ENCODE data around the gene LY6G6C. TPM values are rescaled to one million over a fixed set of nuclear protein-coding genes. Genes with fewer than 3 reads are reported as not detected.
"Not testable (repeated sequence)": the region's sequence is repeated elsewhere in the genome, so short reads cannot be mapped to it uniquely, and the experiment has no call there.

The LY6G6C gene
- total RNA-seq, 1 donor: not detected

DNA sequence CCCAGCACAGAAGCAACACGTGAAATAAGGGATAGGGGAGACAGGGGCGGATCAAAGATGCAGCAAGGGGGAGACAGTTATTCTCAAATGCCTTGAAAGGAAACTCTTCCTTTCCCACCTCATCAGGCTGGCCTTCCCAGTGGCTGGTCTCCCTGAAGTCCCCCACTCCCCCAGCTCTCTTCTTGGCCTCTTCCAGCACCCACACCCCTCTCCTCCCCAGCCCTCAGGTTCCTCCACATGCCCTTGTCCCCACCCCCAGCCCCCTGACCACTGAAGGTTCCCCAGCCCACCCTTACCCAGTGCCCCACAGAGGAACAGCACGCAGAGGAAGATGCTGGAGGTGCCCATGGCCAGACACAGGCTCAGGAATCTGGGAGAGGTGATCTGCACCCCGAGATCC is 8.1 kb downstream of the LY6G6C start:
- Histone ChIP-seq H3K4me3 (ENCODE audit: insufficient read depth, low read length) (no peak overlapping the region), H4K20me1 (ENCODE audit: insufficient read depth, low read length) (no peaks in the 10 kb centered on the region), H2AFZ (ENCODE audit: low read length) (no peak overlapping the region), H3K36me3 (ENCODE audit: insufficient read depth, low read length) (no peaks in the 10 kb centered on the region), H3K27me3 (ENCODE audit: insufficient read depth, low read length) (peaks cover 12% of the 10 kb centered on the region), H3K4me1 (ENCODE audit: insufficient read depth, low read length) (no peaks in the 10 kb centered on the region), H3K4me2 (ENCODE audit: insufficient read depth, low read length) (no peak overlapping the region), H3K27ac (ENCODE audit: low read depth, low read length) (no peak overlapping the region), H3K79me2 (ENCODE audit: insufficient read depth, low read length) (no peaks in the 10 kb centered on the region), H3K9me3 (ENCODE audit: low read depth, low read length) (no peaks in the 10 kb centered on the region)
- DNase-seq (ENCODE audit: insufficient read length, low spot score, missing footprints): peak; percentile 50
- TF ChIP-seq, protein P1, sequence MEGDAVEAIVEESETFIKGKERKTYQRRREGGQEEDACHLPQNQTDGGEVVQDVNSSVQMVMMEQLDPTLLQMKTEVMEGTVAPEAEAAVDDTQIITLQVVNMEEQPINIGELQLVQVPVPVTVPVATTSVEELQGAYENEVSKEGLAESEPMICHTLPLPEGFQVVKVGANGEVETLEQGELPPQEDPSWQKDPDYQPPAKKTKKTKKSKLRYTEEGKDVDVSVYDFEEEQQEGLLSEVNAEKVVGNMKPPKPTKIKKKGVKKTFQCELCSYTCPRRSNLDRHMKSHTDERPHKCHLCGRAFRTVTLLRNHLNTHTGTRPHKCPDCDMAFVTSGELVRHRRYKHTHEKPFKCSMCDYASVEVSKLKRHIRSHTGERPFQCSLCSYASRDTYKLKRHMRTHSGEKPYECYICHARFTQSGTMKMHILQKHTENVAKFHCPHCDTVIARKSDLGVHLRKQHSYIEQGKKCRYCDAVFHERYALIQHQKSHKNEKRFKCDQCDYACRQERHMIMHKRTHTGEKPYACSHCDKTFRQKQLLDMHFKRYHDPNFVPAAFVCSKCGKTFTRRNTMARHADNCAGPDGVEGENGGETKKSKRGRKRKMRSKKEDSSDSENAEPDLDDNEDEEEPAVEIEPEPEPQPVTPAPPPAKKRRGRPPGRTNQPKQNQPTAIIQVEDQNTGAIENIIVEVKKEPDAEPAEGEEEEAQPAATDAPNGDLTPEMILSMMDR (IDR thresholded peaks at IDR 0.05; ENCODE audit: extremely low read depth, low read depth, low read length): no peak

DNA sequence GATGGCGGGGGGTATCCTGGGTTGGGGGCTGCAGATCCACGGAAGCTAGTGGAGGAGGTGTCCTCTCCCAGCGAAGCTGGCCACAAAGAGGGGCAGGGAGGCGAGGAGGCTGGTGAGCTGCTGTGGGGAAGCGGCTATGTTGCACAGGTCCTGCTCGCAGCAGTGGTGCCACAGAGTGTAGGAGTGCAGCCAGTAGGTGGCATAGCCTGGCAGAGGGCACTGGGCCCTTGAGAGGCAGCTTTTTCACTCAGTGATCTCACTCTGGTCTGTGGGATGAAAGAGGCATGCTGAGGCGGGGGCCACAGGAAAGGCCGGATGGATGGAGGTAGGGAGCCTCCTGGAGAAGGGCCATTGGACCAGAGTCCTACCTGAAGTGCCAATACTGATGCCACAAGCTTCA is 9.2 kb downstream of the LY6G6C start:
- DNase-seq (ENCODE audit: insufficient read length, low spot score, missing footprints): peak; percentile 75
- Histone ChIP-seq H3K4me3 (ENCODE audit: insufficient read depth, low read length) (no peak overlapping the region), H3K79me2 (ENCODE audit: insufficient read depth, low read length) (no peaks in the 10 kb centered on the region), H3K27ac (ENCODE audit: low read depth, low read length) (no peak overlapping the region), H2AFZ (ENCODE audit: low read length) (no peak overlapping the region), H3K4me1 (ENCODE audit: insufficient read depth, low read length) (no peaks in the 10 kb centered on the region), H3K36me3 (ENCODE audit: insufficient read depth, low read length) (no peaks in the 10 kb centered on the region), H3K27me3 (ENCODE audit: insufficient read depth, low read length) (peaks cover 12% of the 10 kb centered on the region), H3K9me3 (ENCODE audit: low read depth, low read length) (no peaks in the 10 kb centered on the region), H4K20me1 (ENCODE audit: insufficient read depth, low read length) (no peaks in the 10 kb centered on the region), H3K4me2 (ENCODE audit: insufficient read depth, low read length) (no peak overlapping the region)
- TF ChIP-seq, protein P1 (IDR thresholded peaks at IDR 0.05; ENCODE audit: extremely low read depth, low read depth, low read length): peak; percentile 36

DNA sequence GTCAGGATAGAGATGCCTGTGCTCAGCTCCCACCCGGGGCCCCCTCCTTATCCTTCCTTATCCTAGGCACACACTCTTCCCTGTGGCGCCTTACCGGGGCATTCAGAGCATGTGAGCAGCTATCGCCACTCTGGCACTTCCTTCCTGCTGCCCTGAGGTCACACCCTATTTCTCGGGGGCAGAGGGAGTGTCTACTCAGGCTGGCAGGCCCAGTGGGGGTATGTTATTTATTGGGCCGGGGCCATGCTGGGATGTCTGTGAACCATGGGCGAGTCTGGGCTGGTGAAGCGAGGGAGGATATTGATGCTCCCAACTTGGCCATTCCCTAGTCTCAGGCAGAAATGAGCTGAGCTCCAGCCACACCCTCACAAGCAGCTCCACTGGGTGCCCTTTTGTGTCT is 10.3 kb downstream of the LY6G6C start:
- Histone ChIP-seq H3K79me2 (ENCODE audit: insufficient read depth, low read length) (no peaks in the 10 kb centered on the region), H3K27me3 (ENCODE audit: insufficient read depth, low read length) (peaks cover 12% of the 10 kb centered on the region), H3K4me3 (ENCODE audit: insufficient read depth, low read length) (no peak overlapping the region), H3K27ac (ENCODE audit: low read depth, low read length) (no peak overlapping the region), H4K20me1 (ENCODE audit: insufficient read depth, low read length) (no peaks in the 10 kb centered on the region), H3K4me1 (ENCODE audit: insufficient read depth, low read length) (no peaks in the 10 kb centered on the region), H3K4me2 (ENCODE audit: insufficient read depth, low read length) (no peak overlapping the region), H3K36me3 (ENCODE audit: insufficient read depth, low read length) (no peaks in the 10 kb centered on the region), H2AFZ (ENCODE audit: low read length) (no peak overlapping the region), H3K9me3 (ENCODE audit: low read depth, low read length) (no peaks in the 10 kb centered on the region)
- TF ChIP-seq, protein P1 (IDR thresholded peaks at IDR 0.05; ENCODE audit: extremely low read depth, low read depth, low read length): no peak
- peak; percentile 61 for DNase-seq (ENCODE audit: insufficient read length, low spot score, missing footprints)

DNA sequence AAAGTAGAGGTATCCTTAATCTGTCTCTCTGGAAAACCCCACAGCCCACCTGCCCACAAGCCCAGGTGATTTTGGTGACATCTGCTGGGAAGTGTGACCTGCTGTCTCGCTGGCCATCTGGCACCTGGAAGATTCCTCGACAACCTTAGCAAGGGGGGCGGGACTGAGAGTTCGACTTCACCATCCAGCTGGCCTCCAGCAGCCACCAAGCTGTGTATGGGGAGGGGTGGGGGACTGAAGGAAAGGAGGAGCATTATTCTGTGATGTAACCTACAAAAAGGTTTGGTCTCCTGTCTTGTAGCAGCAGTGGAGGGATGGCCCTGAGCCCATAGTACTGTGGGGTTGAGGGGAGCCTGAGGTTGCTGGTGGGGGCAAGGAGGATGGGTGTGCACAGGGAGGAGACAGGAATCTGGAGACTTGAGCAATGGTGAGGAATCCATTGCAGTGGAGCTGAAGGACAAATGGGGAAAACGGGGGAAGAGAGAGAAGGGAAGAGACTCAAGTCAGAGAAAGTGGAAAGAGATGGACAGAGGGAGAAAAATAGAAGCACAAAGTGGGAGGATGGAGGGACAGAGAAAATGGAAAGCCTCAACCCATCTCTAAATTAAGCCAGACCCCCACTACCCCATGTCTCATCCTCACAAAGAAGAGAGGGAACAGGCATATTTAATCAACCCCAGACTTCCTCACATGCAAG is 10.9 kb downstream of the LY6G6C start:
- no peaks in the 10 kb centered on the region for H3K9me3 ChIP-seq (ENCODE audit: low read depth, low read length)
- no peak overlapping the region for H2AFZ ChIP-seq (ENCODE audit: low read length)
- DNase-seq (ENCODE audit: insufficient read length, low spot score, missing footprints): peak; percentile 48
- H3K36me3 ChIP-seq (ENCODE audit: insufficient read depth, low read length): no peaks in the 10 kb centered on the region
- no peaks in the 10 kb centered on the region for H3K79me2 ChIP-seq (ENCODE audit: insufficient read depth, low read length)
- no peak overlapping the region for H3K4me2 ChIP-seq (ENCODE audit: insufficient read depth, low read length)
- no peaks in the 10 kb centered on the region for H4K20me1 ChIP-seq (ENCODE audit: insufficient read depth, low read length)
- H3K27ac ChIP-seq (ENCODE audit: low read depth, low read length): no peak overlapping the region
- H3K4me1 ChIP-seq (ENCODE audit: insufficient read depth, low read length): no peaks in the 10 kb centered on the region
- H3K4me3 ChIP-seq (ENCODE audit: insufficient read depth, low read length): no peak overlapping the region
- TF ChIP-seq, protein P1 (IDR thresholded peaks at IDR 0.05; ENCODE audit: extremely low read depth, low read depth, low read length): no peak
- H3K27me3 ChIP-seq (ENCODE audit: insufficient read depth, low read length): peaks cover 12% of the 10 kb centered on the region

DNA sequence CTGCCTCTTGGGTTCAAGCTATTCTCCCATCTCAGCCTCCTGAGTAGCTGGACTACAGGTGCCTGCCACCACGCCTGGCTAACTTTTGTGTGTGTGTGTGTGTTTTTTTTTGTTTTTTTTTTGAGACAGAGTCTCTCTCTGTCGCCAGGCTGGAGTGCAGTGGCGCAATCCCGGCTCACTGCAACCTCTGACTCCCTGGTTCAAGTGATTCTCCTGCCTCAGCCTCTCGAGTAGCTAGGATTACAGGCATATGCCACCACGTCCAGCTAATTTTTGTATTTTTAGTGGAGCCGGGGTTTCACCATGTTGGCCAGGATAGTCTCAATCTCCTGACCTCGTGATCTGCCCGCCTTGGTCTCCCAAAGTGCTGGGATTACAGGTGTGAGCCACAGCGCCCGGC is 12.4 kb downstream of the LY6G6C start:
- not testable (repeated sequence) for H2AFZ ChIP-seq (ENCODE audit: low read length); DNase-seq (ENCODE audit: insufficient read length, low spot score, missing footprints); H3K79me2 ChIP-seq (ENCODE audit: insufficient read depth, low read length); H3K4me1 ChIP-seq (ENCODE audit: insufficient read depth, low read length); H3K27ac ChIP-seq (ENCODE audit: low read depth, low read length); H3K36me3 ChIP-seq (ENCODE audit: insufficient read depth, low read length); H4K20me1 ChIP-seq (ENCODE audit: insufficient read depth, low read length); H3K4me2 ChIP-seq (ENCODE audit: insufficient read depth, low read length); H3K4me3 ChIP-seq (ENCODE audit: insufficient read depth, low read length); H3K27me3 ChIP-seq (ENCODE audit: insufficient read depth, low read length); H3K9me3 ChIP-seq (ENCODE audit: low read depth, low read length)

All from osteoblast (primary cell).